HG03558 (cell line): ENCODE results near the gene SORBS2.

Source experiments
- ATAC-seq: cut with Tn5 transposase; IDR thresholded peaks from one replicate; pipeline ENCODE4 v1.9.1; 2021; ENCODE audit warnings: moderate number of reproducible peaks; ENCODE audit not compliant: unreplicated experiment; ENCODE audit errors: extremely low read depth

The SORBS2 gene

DNA sequence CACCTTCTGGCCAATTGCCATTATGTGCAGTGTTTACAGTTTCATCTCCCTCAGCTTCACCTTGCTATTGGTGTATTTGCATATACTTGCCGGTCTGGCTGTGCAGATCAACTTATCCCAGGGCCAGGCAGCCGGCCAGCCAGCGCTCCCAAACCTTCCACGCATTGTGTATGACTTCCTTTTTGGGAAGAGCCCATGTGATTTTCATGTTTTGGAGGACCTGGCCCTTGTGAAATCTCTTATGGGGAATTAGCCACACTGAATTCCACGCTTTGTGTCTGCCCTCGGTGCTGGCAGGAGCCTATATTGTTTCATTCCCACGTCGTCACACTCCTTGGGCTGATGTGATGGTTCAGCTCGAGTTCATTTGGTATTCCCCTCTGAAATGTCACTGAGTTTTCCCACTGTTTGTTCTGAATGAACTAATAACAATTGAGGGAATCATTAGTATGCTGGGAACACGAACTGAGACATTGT is 270.7 kb downstream of the SORBS2 start:
- no peak for ATAC-seq

DNA sequence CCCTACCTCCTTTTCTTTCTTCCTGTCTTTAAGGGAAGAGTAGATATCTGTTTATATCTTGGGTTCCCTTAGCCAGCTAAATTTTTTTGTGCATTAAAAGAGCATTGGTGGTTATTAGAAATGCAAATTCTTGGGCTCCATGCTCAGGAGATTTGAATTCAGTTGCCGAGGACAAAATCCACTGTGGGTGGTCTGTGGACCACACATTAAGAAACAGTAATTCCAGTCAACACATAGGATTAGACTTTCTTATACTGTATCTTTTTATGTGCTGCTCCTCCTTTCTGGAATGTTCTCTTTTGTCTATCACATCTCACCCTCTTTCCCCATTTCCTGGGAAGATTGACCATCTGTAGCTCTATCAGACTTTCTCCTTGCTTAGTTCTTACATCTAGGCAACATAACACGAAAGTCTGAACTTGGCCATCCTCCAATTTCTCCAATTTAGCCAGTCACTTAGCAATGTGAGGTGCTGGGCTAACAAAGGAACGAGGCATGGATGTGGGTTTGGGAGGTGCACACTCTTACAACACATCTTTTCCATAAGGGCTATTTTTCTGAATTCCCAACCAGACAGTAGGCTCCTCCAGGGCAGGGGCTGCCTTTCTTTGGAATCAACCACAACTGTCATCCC is 271.4 kb downstream of the SORBS2 start:
- ATAC-seq: no peak

DNA sequence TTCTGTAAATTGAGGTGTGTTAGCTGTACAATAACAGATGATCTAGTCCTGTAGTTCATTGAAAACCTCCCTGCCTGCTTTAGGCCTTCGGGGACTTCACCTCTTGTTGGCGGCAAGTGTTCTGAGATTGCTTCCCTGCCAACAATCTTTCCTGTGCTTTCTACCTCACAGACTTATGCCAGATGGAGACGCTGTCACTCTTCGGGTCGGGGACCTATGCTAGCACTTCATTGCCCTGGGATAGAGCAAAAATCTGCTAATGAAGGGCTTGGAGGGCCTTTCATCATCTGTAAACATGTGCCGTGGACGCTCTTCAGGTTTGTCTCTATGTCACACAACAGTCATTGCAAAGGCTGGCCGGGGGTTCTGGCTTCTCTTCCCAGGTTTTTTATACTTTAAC is 272.0 kb downstream of the SORBS2 start:
- ATAC-seq: no peak

DNA sequence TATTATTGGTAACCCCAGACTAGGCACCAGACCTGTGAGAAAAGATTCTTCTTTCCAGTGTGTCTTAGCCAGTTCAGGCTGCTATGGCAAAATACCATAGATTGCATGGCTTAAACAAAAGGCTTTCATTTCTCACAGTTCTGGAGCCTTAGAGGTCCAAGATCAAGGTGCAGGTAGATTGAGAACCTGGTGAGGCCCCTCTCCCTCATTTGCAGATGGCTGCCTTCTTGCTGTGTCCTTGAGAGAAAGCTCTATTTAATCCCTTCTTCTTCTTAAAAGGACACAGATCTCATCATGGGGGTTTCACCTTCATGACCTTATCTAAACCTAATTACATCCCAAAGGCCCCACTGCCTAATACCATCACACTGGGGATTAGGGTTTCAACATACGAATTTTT is 273.2 kb downstream of the SORBS2 start:
- ATAC-seq: no peak

DNA sequence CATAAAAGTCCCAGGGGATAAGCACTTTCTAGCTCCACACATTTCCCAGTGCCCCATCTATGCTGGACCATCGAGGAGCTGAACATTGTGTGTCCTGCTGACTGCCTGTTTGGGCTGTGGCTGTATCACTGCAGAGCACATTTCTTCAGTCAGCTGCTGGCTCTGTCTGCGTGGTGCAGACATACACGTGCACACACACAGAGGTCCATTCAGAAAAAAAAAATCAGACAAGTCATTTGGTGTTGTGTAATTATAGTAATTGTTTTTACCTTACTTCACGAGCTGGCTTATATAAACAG is 275.6 kb downstream of the SORBS2 start:
- ATAC-seq: no peak

DNA sequence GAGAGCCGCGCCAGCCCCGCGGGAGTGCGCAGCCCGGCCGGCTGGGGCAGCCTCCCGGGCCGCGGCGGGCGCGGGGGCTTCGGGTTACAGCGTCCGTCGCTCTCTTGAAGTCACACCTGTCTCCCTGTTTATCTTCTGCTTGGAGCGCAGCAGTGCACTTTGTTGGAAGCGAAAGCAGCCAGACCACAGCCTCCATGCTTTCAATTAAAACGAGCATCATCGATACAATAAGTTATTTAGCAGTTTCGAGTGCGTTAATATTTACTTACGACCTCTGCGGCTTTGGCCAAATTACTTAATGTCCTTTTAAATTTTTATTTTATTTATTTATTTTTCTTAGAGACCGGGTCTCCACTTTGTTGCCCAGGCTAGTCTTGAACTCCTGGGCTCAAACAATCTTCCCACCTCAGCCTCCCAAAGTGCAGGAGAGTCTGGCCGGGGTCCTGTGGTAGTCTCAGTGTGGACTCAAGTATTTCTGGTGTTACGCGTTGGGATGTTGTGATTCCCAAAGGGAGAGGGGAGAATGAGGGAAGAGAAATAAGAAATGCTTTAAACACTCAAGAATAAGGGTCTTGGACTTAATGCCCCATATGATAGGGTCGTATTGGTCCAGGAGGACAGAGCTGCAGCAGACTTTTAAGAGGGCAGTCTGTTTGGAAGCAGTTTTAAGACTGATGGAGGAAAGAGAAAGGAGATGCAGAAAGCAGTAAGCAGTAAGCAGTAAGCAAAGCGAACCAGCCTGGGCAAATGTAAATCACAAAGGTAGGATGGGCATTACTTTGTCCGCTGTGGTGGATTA is 276.2 kb downstream of the SORBS2 start:
- no peak for ATAC-seq
